HEK293 (cell line): Measurements from ENCODE around the gene PRF1.

Experiments used
- KLF9 ChIP-seq: fragments of 450-650 bp; formaldehyde crosslinking; IDR thresholded peaks from 2 replicates; pipeline ENCODE4 v1.5.1; 2016; ENCODE audit warnings: missing biosample characterization, missing genetic modification characterization, low read depth
- MZF1 ChIP-seq: fragments of 450-650 bp; formaldehyde crosslinking; IDR thresholded peaks from 2 replicates; pipeline ENCODE4 v1.5.1; 2017; ENCODE audit warnings: missing biosample characterization, missing genetic modification characterization, borderline replicate concordance
- REST ChIP-seq: fragments of 450-650 bp; formaldehyde crosslinking; IDR thresholded peaks from 2 replicates; pipeline ENCODE4 v1.5.1; 2016; ENCODE audit warnings: missing biosample characterization, missing genetic modification characterization
- ZNF558 ChIP-seq: fragments of 450-650 bp; formaldehyde crosslinking; IDR thresholded peaks from 2 replicates; pipeline ENCODE4 v1.5.1; 2016; ENCODE audit warnings: missing biosample characterization, missing genetic modification characterization
- ZNF580 ChIP-seq: fragments of 450-650 bp; formaldehyde crosslinking; IDR thresholded peaks from 2 replicates; pipeline ENCODE4 v1.5.1; 2016; ENCODE audit warnings: missing biosample characterization, missing genetic modification characterization
- ZNF654 ChIP-seq: fragments of 450-650 bp; formaldehyde crosslinking; IDR thresholded peaks from 2 replicates; pipeline ENCODE4 v1.5.1; 2016; ENCODE audit warnings: low read depth, missing biosample characterization, missing genetic modification characterization
- ZNF747 ChIP-seq: fragments of 450-650 bp; formaldehyde crosslinking; IDR thresholded peaks from 2 replicates; pipeline ENCODE4 v1.5.1; 2016; ENCODE audit warnings: missing biosample characterization, missing genetic modification characterization
- TF ChIP-seq, protein P1 (sequence below): fragments of 450-650 bp; formaldehyde crosslinking; IDR thresholded peaks from 2 replicates; pipeline ENCODE4 v1.5.1; 2016; ENCODE audit warnings: missing biosample characterization, missing genetic modification characterization

- TF ChIP-seq KLF9 (tag by site-specific recombination) (no peak), MZF1 (tag by site-specific recombination) (no peak), REST (tag by site-specific recombination) (no peak), ZNF654 (no peak), ZNF747 (tag by site-specific recombination) (no peak), ZNF580 (tag by site-specific recombination) (no peak), ZNF558 (no peak)
- TF ChIP-seq, protein P1, sequence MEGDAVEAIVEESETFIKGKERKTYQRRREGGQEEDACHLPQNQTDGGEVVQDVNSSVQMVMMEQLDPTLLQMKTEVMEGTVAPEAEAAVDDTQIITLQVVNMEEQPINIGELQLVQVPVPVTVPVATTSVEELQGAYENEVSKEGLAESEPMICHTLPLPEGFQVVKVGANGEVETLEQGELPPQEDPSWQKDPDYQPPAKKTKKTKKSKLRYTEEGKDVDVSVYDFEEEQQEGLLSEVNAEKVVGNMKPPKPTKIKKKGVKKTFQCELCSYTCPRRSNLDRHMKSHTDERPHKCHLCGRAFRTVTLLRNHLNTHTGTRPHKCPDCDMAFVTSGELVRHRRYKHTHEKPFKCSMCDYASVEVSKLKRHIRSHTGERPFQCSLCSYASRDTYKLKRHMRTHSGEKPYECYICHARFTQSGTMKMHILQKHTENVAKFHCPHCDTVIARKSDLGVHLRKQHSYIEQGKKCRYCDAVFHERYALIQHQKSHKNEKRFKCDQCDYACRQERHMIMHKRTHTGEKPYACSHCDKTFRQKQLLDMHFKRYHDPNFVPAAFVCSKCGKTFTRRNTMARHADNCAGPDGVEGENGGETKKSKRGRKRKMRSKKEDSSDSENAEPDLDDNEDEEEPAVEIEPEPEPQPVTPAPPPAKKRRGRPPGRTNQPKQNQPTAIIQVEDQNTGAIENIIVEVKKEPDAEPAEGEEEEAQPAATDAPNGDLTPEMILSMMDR (tag by site-specific recombination), result no peak
Measured at GRCh38 chr10:70557876-70558275, 44.7 kb downstream of the PRF1 start.
